Pericardium fibroblast (primary cell): Measurements from ENCODE around the gene ABCA12. TPM values are rescaled to one million over a fixed set of nuclear protein-coding genes. Genes with fewer than 3 reads are reported as not detected.

Experiments used
- total RNA-seq: library from RNA; depleted of rRNA; stranded (reverse); fragments of >200 nt; gene quantifications from 2 replicates; pipeline ENCODE4 v1.2.3, GENCODE V29; 2015

ABCA12 gene, protein sequence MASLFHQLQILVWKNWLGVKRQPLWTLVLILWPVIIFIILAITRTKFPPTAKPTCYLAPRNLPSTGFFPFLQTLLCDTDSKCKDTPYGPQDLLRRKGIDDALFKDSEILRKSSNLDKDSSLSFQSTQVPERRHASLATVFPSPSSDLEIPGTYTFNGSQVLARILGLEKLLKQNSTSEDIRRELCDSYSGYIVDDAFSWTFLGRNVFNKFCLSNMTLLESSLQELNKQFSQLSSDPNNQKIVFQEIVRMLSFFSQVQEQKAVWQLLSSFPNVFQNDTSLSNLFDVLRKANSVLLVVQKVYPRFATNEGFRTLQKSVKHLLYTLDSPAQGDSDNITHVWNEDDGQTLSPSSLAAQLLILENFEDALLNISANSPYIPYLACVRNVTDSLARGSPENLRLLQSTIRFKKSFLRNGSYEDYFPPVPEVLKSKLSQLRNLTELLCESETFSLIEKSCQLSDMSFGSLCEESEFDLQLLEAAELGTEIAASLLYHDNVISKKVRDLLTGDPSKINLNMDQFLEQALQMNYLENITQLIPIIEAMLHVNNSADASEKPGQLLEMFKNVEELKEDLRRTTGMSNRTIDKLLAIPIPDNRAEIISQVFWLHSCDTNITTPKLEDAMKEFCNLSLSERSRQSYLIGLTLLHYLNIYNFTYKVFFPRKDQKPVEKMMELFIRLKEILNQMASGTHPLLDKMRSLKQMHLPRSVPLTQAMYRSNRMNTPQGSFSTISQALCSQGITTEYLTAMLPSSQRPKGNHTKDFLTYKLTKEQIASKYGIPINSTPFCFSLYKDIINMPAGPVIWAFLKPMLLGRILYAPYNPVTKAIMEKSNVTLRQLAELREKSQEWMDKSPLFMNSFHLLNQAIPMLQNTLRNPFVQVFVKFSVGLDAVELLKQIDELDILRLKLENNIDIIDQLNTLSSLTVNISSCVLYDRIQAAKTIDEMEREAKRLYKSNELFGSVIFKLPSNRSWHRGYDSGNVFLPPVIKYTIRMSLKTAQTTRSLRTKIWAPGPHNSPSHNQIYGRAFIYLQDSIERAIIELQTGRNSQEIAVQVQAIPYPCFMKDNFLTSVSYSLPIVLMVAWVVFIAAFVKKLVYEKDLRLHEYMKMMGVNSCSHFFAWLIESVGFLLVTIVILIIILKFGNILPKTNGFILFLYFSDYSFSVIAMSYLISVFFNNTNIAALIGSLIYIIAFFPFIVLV (N-terminal part only)
- total RNA-seq: under 0.01 TPM in 1 of 2 replicates, not detected in the other

DNA sequence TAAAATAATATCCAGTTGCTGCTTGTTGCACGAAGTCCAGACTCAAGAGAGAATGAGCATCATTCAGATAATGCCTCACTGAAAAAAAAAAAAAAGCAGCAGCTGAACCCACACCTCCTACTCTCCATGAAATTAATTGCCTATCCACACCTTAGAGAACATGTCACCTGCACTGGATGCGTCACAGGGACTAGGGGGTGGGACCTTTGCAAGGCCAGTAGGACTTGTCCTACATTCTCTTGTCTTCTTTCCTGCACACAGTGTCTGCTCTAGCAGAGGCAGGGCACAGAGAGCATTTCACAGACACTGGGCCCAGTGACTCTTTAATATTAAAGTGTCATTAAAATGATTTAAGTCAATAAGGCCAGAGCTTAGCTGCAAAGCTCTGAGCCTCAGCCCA is at the start of gene ABCA12:
Gene ABCA12 (minus strand): TSS at position 148 of the 400 bp plus-strand sequence. CDS start 418 bp downstream, outside the sequence.

Other genes starting within 250 kb of the ABCA12 start
- gene ATIC, start 173.4 kb upstream of the ABCA12 start, total RNA-seq: 24.7 and 39.2 TPM in 2 replicates